ENCODE data around the gene CCAR1.
"Not testable (repeated sequence)": the region's sequence is repeated elsewhere in the genome, so short reads cannot be mapped to it uniquely, and the experiment has no call there.

The CCAR1 gene, protein sequence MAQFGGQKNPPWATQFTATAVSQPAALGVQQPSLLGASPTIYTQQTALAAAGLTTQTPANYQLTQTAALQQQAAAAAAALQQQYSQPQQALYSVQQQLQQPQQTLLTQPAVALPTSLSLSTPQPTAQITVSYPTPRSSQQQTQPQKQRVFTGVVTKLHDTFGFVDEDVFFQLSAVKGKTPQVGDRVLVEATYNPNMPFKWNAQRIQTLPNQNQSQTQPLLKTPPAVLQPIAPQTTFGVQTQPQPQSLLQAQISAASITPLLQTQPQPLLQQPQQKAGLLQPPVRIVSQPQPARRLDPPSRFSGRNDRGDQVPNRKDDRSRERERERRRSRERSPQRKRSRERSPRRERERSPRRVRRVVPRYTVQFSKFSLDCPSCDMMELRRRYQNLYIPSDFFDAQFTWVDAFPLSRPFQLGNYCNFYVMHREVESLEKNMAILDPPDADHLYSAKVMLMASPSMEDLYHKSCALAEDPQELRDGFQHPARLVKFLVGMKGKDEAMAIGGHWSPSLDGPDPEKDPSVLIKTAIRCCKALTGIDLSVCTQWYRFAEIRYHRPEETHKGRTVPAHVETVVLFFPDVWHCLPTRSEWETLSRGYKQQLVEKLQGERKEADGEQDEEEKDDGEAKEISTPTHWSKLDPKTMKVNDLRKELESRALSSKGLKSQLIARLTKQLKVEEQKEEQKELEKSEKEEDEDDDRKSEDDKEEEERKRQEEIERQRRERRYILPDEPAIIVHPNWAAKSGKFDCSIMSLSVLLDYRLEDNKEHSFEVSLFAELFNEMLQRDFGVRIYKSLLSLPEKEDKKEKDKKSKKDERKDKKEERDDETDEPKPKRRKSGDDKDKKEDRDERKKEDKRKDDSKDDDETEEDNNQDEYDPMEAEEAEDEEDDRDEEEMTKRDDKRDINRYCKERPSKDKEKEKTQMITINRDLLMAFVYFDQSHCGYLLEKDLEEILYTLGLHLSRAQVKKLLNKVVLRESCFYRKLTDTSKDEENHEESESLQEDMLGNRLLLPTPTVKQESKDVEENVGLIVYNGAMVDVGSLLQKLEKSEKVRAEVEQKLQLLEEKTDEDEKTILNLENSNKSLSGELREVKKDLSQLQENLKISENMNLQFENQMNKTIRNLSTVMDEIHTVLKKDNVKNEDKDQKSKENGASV

DNA sequence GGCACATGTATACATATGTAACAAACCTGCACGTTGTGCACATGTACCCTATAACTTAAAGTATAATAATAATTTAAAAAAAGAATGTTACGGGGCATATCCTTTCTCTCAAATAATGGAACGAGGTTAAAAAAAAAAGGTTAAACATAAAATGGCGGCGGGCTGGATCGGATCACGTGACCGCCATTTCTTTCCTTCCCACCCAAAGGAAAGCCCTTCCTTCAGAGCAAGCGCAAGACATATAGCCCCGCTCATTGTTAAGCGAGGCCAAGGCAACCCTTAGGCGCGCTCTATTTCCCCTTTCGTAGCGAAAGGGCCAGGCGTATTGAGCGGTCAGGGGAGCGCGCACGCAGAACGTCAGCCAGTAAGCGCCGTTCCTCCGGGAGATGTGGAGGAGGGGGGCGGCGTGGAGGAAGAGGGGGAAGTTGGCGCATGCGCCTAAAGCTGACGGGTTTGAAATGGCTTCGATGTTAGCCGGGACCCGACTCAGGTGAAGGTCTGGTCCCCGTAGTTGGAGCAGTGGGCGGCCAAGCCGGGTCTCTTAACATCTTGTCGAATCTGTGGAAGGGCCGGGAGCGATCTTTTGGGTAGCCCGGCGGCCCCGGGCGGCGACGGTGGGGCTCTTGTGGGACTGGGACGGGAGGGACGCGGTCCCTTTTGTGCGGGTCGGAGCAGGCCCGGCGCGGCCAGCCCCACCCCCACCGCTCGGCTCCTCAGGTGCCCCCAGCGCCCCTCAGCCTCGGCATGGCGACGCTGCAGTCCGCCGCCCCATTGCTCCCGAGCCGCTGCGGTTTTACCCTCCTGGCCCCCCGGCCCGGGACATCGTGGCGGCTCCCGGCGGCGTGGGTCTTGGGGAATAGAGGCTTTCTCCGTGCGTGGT lies at the start of gene CCAR1:
TSS of gene CCAR1 (plus strand) at position 447 of the 880 bp plus-strand sequence. CDS start 1,266 bp downstream, outside the sequence.
- peak; percentile 94 to 97 for DNase-seq (ENCODE audit: low read depth in 2 of 2)

DNA sequence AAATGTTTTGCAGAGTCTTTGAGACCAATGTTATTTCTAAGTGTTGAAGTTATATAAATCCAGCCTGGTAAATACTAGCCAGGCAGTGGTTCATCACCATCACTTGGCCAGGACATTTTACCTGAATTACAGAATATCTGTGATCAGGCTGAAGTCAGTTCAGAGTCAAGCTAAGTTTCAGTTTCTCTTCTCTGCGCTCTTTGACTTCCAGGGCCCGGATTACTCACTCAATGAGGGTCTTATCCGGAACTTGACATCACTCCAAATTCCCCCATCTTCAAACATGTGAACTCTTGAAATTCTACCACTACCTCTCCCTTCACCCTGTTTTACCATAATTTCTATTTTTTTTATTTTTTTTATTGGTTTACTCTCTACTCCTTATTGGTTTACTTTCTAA lies 36.6 kb upstream of the CCAR1 start:
- DNase-seq (ENCODE audit: low read depth in 2 of 2): no peak

DNA sequence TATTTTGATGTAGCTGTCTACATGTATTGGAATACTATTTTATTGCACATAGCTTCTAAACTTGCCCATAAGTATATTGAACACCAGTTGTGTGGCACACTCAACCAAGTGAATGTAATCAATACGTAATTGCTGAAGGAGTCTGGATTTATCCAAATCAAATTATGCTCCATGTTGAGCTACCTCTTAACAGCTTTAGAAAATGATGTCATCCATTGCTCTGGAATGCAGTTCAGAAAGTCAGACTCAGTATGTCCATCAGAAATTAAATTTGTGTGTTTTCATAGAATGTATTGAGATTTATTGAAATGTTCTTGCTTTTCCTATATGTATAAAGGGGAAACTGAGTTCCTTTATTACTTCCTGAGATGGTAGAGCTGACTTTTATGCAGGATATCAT lies 25.0 kb upstream of the CCAR1 start:
- no peak for DNase-seq (ENCODE audit: low read depth in 2 of 2)

DNA sequence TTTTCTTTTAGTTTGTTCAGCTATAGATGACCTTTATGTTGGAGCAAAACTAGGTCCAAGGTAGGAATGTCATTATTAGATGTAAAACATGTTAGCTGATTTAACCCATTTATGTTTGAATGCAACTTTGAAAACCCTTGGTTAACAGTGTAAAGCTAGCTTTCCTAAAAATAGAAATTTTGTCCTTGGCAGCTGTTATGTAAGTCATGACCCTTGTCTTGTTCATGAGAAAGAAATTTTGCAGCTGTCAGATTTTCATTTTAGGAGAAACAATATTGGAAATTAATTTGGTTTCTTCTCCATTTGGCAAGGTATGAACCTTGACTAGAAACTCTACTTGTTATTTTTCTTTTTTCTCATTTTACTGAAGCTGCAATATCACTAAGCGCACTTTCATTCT lies 23.9 kb upstream of the CCAR1 start:
- DNase-seq (ENCODE audit: low read depth in 2 of 2): no peak

DNA sequence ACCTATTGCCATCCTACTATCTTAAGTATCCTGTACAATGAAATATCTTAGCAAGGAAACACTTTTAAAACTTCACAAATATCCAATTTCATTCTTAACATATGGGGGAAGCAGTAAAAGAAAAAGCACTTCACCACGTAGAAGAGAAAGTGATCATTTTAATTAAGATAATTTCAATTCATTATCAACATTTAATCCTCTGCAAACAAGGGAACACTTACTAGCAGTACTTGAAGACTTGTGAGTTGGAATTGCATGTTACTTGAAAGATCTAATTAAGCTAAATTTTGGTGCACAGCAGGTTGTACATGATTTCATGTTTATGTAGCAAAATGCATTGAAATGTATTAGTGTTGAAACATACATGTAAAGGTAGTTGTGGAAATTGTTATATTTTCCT lies 20.8 kb upstream of the CCAR1 start:
- DNase-seq (ENCODE audit: low read depth in 2 of 2): no peak

DNA sequence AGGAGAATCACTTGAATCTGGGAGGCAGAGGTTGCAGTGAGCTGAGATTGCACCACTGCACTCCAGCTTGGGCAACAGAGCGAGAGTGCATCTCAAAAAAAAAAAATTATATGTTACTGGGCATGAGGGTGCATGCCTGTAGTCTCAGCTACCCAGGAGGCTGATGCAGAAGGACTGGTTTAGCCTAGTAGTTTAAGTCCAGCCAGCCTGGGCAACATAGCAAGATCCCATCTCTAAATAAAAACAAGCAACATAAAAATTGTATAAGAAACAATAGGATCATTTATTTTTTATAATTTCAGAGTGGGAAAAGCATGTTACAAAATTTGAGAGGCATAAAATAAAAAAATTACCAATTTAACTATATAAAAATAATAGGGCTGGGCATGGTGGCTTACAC lies 15.5 kb upstream of the CCAR1 start:
- DNase-seq (ENCODE audit: low read depth in 2 of 2): no peak

DNA sequence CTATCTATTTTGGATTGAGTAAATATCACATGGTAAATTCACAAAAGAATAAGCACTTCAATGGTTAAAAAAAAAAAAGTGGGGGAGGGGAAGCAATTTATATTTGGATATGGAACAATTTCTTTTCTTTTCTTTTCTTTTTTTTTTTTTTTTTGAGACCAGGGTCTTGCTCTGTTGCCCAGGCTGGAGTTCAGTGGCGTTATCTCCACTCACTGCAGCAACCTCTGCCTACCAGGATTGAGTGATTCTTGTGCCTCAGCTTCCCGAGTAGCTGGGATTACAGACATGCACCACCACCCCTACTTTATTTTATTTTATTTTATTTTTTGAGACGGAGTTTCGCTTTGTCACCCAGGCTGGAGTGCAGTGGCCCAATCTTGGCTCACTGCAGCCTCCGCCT lies 12.1 kb upstream of the CCAR1 start:
- not testable (repeated sequence) for DNase-seq (ENCODE audit: low read depth in 2 of 2)

DNA sequence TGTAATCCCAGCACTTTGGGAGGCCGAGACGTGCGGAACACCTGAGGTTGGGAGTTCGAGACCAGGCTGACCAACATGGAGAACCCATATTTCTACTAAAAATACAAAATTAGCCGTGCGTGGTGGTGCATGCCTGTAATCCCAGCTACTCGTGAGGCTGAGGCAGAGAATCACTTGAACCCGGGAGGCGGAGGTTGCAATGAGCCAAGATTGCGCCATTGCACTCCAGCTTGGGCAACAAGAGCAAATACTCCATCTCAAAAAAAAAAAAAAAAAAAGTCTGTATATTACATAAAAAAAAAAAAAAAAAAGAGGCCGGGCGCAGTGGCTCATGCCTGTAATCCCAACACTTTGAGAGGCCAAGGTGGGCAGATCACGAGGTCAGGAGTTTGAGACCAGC lies 8.0 kb upstream of the CCAR1 start:
- DNase-seq (ENCODE audit: low read depth in 2 of 2): not testable (repeated sequence)

DNA sequence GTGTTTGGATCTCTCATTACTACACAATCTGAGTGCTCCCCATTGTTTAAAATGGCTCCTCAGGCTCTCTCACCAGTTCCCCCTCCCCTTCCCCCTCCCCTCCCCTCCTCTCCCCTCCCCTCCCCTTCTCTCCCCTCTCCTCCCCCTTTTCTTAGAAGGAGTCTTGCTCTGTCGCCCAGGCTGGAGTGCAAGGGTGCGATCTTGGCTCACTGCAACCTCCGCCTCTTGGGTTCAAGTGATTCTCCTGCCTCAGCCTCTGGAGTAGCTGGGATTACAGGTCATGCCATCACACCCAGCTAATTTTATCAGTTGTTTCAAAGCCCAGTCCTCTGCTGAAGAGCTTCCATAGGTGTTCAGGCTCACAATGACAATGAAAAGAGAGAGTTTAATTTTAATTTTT lies 3.6 kb upstream of the CCAR1 start:
- DNase-seq (ENCODE audit: low read depth in 2 of 2): no peak

DNA sequence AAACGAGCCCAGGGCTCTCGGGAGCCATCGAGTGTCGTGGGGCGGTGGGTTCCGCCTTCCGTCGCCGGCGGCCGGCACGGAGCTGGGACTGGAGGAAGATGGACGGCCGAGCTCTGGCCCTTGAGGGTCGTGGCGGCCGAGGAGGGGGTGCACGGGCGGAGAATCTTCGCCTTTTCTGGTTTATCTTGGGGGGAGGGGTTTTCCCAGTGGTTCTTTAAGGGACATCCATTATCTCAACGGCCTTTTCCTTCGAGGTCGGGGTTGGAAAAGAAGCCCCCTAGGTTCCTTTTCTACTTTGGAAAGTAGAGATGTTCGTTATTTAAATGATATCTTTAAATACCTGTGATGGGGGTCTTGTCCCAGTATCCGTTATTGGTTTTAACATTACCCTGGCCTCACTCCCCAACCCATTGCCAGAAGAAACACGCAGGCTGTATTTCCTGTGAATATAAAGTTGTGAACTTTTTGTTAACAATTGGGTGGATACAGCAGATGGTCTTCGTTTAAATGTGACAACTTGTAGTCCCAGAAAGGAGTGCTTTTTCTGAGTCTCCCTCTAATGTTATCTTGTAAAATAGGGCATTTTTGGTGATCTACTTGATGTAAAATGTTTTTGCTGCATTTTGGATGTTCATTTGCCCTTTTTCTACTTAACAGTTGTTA lies 765 bp downstream of the CCAR1 start:
- DNase-seq (ENCODE audit: low read depth in 2 of 2): no peak

DNA sequence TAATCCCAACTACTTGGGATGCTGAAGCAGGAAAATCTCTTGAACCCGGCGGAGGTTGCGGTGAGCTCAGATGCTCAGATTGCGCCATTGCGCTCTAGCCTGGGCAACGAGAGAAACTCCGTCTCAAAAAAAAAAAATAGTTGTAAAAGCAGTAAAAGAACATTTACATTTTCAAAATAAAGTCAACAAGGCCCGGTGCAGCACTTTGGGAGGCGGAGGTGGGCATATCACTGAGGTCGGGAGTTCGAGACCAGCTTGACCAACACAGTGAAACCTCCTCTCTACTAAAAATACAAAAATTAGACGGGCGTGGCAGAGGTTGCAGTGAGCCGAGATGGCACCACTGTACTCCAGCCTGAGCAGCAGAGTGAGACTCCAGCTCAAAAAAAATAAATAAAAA lies 4.0 kb downstream of the CCAR1 start:
- no peak for DNase-seq (ENCODE audit: low read depth in 2 of 2)

DNA sequence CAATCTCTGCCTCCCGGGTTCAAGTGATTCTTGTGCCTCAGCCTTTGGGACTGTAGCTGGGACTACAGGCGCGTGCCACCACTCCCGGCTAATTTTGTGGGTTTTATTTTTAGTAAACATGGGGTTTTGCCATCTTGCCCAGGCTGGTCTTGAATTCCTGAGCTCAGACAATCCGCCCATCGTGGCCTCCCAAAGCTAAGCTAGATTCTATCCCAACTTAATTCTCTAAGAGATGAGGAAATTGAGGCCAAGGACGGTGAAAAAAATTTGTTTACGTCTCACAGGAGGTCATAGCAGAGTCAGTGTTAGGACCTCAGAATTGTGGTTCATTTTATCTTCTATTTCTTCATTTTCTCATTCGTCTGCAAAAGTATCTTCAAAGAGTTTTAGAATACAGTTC lies 6.1 kb downstream of the CCAR1 start:
- DNase-seq (ENCODE audit: low read depth in 2 of 2): no peak

DNA sequence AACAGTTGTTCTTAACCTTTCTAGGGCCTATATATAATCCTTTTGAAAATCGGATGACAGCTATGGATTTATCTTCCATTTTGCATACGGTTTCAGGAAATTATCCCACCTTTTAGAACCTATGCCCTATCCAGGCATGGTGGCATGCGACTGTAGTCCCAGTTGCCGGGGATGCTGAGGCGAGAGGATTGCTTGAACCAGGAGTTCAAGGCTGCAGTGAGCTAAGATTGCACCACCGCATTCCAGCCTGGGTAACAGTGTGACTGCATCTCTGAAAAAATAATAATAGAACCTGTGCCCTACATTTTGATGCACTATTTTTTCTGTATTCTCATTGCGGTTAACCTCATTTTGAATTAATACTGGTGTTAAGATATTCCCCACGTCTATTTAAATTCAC lies 11.6 kb downstream of the CCAR1 start:
- no peak for DNase-seq (ENCODE audit: low read depth in 2 of 2)

DNA sequence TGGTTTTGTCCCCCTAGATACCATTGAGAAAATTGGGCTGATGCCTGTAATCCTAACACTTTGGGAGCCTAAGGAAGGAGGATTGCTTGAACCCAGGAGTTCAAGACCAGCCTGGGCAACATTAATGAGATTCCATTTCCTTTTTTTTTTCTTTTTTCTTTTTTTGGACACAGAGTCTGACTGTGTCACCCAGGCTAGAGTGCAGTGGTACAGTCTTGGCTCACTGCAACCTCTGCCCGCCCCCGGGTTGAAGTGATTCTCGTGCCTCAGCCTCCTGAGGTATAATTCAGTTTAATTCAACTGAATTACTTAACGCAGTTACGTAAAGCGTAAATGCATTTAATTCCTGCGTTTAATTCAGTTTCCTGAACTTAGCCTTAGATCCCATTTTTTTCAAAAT lies 13.3 kb downstream of the CCAR1 start:
- no peak for DNase-seq (ENCODE audit: low read depth in 2 of 2)

DNA sequence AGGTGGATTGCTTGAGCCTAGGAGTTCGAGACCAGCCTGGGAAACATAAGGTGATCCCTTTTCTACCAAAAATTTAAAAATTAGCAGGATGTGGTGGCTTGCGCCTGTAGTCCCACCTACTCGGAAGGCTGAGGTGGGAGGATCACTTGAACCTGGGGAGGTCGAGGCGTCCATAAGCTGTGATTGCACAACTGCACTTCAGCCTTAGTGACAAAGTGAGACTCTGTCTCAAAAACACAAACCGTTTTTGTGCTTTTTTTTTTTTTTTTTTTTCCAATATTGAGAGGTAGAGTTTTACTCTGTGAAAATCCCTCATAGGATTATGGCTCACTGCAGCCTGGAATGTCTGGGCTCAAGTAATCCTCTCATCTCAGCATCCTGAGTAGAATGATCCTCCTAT lies 14.1 kb downstream of the CCAR1 start:
- no peak for DNase-seq (ENCODE audit: low read depth in 2 of 2)

DNA sequence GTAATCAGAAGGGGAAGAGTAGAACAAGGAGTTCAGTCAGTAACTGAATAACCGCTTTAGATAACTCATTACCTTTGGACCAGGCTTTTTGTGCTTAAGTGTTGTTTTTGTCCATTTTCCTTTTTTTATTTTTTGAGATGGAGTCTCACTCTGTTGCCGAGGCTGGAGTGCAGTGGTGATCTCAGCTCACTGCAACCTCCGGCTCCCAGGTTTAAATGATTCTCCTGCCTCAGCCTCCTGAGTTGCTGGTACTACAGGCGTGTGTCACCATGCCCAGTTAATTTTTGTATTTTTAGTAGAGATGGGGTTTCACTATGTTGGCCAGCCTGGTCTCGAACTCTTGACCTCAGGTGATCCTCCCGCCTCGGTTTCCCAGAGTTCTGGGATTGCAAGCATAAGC lies 14.7 kb downstream of the CCAR1 start:
- not testable (repeated sequence) for DNase-seq (ENCODE audit: low read depth in 2 of 2)

DNA sequence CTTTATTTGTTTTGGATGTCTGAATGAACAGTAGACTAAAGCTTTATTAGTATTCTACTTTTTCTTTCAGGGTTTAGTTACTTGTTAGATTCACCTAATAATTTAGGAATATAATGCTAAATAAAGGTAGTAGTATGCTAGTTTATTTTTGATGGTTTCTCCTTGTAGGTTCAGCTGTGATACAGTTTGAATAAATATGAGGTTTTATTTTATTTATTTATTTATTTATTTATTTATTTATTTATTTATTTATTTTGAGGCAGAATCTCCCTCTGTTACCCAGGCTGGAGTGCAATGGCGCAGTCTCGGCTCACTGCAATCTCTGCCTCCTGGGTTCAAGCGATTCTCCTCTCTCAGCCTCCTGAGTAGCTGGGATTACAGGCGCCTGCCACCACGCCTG lies 19.6 kb downstream of the CCAR1 start:
- DNase-seq (ENCODE audit: low read depth in 2 of 2): not testable (repeated sequence)

DNA sequence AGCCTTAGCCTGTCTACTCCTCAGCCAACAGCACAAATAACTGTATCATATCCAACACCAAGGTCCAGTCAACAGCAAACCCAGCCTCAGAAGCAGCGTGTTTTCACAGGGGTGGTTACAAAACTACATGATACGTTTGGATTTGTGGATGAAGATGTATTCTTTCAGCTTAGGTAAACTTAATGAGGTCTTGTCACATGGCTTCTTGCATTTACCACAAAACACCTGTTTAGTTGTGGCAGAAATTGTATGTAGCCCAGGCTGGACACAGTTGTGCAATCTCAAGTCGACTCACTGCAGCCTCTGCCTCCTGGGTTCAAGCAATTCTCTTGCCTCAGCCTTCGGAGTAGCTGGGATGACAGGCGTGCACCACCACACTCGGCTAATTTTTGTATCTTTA lies 21.4 kb downstream of the CCAR1 start:
- DNase-seq (ENCODE audit: low read depth in 2 of 2): no peak

DNA sequence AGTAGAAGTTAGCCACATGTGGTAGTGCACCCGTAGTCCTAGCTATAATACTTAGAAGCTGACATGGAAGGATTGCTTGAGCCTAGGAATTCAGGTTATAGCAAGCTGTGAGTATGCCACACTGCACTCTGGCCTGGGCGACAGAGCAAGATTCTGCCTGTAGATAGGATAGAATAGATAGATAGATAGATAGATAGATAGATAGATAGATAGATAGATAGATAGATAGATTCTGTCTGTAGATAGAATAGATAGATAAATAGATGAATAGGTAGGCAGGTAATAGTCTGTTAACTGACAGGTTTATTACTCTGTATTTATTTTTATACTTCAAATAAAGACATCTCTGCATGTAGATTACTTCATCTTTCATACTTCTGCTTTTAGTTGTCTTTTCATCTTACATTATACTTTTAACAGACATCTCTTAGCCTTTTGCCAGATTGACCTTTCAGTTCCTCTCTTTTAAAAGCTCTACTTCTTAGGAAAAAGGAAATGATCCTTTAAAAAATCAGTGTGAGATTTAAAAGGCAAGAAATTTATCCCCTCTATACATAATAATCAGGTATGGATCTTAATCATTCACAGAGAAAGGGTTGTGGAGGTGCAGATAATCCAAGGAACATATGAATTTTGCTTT lies 31.8 kb downstream of the CCAR1 start:
- no peak for DNase-seq (ENCODE audit: low read depth in 2 of 2)

DNA sequence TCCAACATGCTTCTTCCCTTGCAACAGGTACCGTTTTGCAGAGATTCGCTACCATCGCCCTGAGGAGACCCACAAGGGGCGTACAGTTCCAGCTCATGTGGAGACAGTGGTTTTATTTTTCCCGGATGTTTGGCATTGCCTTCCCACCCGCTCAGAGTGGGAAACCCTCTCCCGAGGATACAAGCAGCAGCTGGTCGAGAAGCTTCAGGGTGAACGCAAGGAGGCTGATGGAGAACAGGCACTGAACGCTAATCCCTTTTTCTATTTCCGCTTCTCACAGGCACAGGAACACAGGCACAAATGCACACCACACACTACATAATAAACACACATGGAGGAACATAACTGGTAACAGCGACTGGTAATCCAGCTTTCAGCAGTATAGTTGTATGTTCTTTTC lies 35.2 kb downstream of the CCAR1 start:
- no peak for DNase-seq (ENCODE audit: low read depth in 2 of 2)

All from activated CD4-positive, alpha-beta T cell treated with anti-CD3 and anti-CD28 coated beads for 24 hours (primary cell).